WTC11 (cell line): ENCODE data around the gene DDT. TPM values are rescaled to one million over a fixed set of nuclear protein-coding genes. Genes with fewer than 3 reads are reported as not detected.

ENCODE experiments used
- ATAC-seq: fragments of 200-7000 bp; cut with Tn5 transposase; 2 replicates; pipeline ENCODE4 v1.10.0; 2021; ENCODE audit warnings: mild to moderate bottlenecking, moderate library complexity
- CTCF ChIA-PET: fragments of 300-600 bp; sonication (Branson Sonifier 250); formaldehyde crosslinking; loops from one replicate; lab custom pipeline; 2021; ENCODE audit warnings: antibody characterized with exemption; lab: Charles Lee
- POLR2A ChIA-PET: fragments of 350-600 bp; sonication (Branson Sonifier 250); formaldehyde crosslinking; loops from one replicate; lab custom pipeline; 2021; ENCODE audit warnings: antibody characterized with exemption; lab: Charles Lee
- DNase-seq: peaks from one replicate; pipeline ENCODE4 v3.0.0; 2021; ENCODE audit warnings: low spot score
- H3K27ac Mint-ChIP-seq: 2 replicates; pipeline ENCODE4 v1.8.0; 2021; ENCODE audit warnings: mixed read lengths
- H3K27me3 Mint-ChIP-seq: 2 replicates; pipeline ENCODE4 v1.8.0; 2021; ENCODE audit warnings: low read depth, mild to moderate bottlenecking, moderate library complexity, mixed read lengths
- H3K36me3 Mint-ChIP-seq: 2 replicates; pipeline ENCODE4 v1.8.0; 2021; ENCODE audit warnings: mixed read lengths
- H3K4me1 Mint-ChIP-seq: 2 replicates; pipeline ENCODE4 v1.8.0; 2022; ENCODE audit warnings: mixed read lengths
- H3K4me3 Mint-ChIP-seq: 2 replicates; pipeline ENCODE4 v1.8.0; 2021; ENCODE audit warnings: mild to moderate bottlenecking, moderate library complexity, mixed read lengths
- H3K9me3 Mint-ChIP-seq: 2 replicates; pipeline ENCODE4 v1.8.0; 2021; ENCODE audit warnings: mixed read lengths
- ELF4 ChIP-seq: sonication (generic); formaldehyde crosslinking; IDR thresholded peaks from 2 replicates; pipeline ENCODE4 v1.8.1; 2022; ENCODE audit warnings: low read depth, mild to moderate bottlenecking, moderate library complexity, missing genetic modification reagents
- EMX1 ChIP-seq: fragments of 250-450 bp; sonication (Bioruptor Pico); IDR thresholded peaks from 2 replicates; pipeline ENCODE4 v1.8.0; 2021; ENCODE audit warnings: mild to moderate bottlenecking
- ESRRA ChIP-seq: sonication (generic); formaldehyde crosslinking; IDR thresholded peaks from 2 replicates; pipeline ENCODE4 v1.8.1; 2022; ENCODE audit warnings: mild to moderate bottlenecking, missing genetic modification reagents, borderline replicate concordance
- GABPB1 ChIP-seq: sonication (generic); formaldehyde crosslinking; IDR thresholded peaks from 2 replicates; pipeline ENCODE4 v1.8.1; 2023; ENCODE audit warnings: mild to moderate bottlenecking, missing genetic modification reagents
- PRDM15 ChIP-seq: sonication (generic); formaldehyde crosslinking; IDR thresholded peaks from 2 replicates; pipeline ENCODE4 v1.8.0; 2022; ENCODE audit warnings: missing genetic modification reagents
- RELA ChIP-seq: sonication (generic); formaldehyde crosslinking; IDR thresholded peaks from 2 replicates; pipeline ENCODE4 v1.8.1; 2022; ENCODE audit warnings: missing genetic modification reagents, mild to moderate bottlenecking, borderline replicate concordance
- RORB ChIP-seq: fragments of 250-450 bp; sonication (Bioruptor Pico); IDR thresholded peaks from 2 replicates; pipeline ENCODE4 v1.9.0; 2021; ENCODE audit warnings: mild to moderate bottlenecking
- SMAD4 ChIP-seq: sonication (generic); formaldehyde crosslinking; IDR thresholded peaks from 2 replicates; pipeline ENCODE4 v1.8.0; 2022; ENCODE audit warnings: mild to moderate bottlenecking, missing genetic modification reagents
- ZNF232 ChIP-seq: sonication (generic); formaldehyde crosslinking; IDR thresholded peaks from 2 replicates; pipeline ENCODE4 v1.8.0; 2022; ENCODE audit warnings: mild to moderate bottlenecking, missing genetic modification reagents
- ZNF317 ChIP-seq: sonication (generic); formaldehyde crosslinking; IDR thresholded peaks from 2 replicates; pipeline ENCODE4 v1.8.1; 2023; ENCODE audit warnings: low read depth, mild to moderate bottlenecking, moderate library complexity, missing genetic modification reagents, borderline replicate concordance
- ZNF425 ChIP-seq: fragments of 250-450 bp; sonication (Bioruptor Pico); conservative IDR thresholded peaks from 2 replicates; pipeline ENCODE4 v1.9.0; 2021; ENCODE audit warnings: mild to moderate bottlenecking
- ZNF671 ChIP-seq: fragments of 250-450 bp; sonication (Bioruptor Pico); IDR thresholded peaks from 2 replicates; pipeline ENCODE4 v1.8.0; 2021; ENCODE audit warnings: mild to moderate bottlenecking
- total RNA-seq: library from RNA; stranded (reverse); gene quantifications from 3 replicates; pipeline ENCODE4 v1.2.3, GENCODE V29; 2021
- TF ChIP-seq, protein P1 (sequence below): sonication (generic); formaldehyde crosslinking; IDR thresholded peaks from 2 replicates; pipeline ENCODE4 v1.8.1; 2023; ENCODE audit warnings: mild to moderate bottlenecking, missing genetic modification reagents, borderline replicate concordance
- TF ChIP-seq, protein P2 (sequence below): sonication (generic); formaldehyde crosslinking; IDR thresholded peaks from 2 replicates; pipeline ENCODE4 v1.8.1; 2023; ENCODE audit warnings: mild to moderate bottlenecking, missing genetic modification reagents
- TF ChIP-seq, protein P3 (sequence below): sonication (generic); formaldehyde crosslinking; IDR thresholded peaks from 2 replicates; pipeline ENCODE4 v1.8.1; 2023; ENCODE audit warnings: mild to moderate bottlenecking, missing genetic modification reagents
- TF ChIP-seq, protein P4 (sequence below): sonication (generic); formaldehyde crosslinking; IDR thresholded peaks from 2 replicates; pipeline ENCODE4 v1.8.1; 2022; ENCODE audit warnings: low read depth, missing genetic modification reagents, borderline replicate concordance
- TF ChIP-seq, protein P5 (sequence below): sonication (generic); formaldehyde crosslinking; IDR thresholded peaks from 2 replicates; pipeline ENCODE4 v1.8.1; 2022; ENCODE audit warnings: mild to moderate bottlenecking, moderate library complexity, missing genetic modification reagents
- TF ChIP-seq, protein P6 (sequence below): sonication (generic); formaldehyde crosslinking; IDR thresholded peaks from 2 replicates; pipeline ENCODE4 v1.8.0; 2022; ENCODE audit warnings: mild to moderate bottlenecking, missing genetic modification reagents

The DDT gene
- total RNA-seq, 1 experiment from 2014 or later = 238 TPM

DNA sequence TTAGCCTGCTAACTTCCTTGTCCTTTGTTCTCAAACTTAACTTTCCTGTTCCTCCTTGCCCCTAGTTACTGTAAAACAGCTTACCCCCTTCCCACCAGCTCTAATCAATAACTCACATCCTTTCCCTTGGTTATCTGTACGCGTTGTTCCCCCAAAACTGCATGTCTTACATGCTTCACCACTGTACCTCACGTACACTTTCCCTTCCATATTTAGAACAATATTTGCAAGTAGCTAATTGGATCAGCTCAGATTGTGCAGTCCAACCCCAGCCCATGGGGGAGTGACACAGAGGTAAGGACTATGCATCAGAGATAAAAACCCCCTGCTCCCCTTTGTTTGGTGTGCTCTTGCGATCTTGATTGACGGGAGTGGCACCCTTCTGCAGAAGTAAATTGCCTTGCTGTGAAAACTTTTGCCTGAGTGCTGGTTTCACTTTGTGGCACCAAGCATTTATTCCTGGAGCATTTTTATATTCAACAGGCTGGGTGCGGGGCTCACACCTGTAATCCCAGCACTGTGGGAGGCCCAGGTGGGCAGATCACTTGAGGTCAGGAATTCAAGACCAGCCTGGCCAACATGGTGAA is 49.1 kb downstream of the DDT start (continued):
- TF ChIP-seq, protein P1, sequence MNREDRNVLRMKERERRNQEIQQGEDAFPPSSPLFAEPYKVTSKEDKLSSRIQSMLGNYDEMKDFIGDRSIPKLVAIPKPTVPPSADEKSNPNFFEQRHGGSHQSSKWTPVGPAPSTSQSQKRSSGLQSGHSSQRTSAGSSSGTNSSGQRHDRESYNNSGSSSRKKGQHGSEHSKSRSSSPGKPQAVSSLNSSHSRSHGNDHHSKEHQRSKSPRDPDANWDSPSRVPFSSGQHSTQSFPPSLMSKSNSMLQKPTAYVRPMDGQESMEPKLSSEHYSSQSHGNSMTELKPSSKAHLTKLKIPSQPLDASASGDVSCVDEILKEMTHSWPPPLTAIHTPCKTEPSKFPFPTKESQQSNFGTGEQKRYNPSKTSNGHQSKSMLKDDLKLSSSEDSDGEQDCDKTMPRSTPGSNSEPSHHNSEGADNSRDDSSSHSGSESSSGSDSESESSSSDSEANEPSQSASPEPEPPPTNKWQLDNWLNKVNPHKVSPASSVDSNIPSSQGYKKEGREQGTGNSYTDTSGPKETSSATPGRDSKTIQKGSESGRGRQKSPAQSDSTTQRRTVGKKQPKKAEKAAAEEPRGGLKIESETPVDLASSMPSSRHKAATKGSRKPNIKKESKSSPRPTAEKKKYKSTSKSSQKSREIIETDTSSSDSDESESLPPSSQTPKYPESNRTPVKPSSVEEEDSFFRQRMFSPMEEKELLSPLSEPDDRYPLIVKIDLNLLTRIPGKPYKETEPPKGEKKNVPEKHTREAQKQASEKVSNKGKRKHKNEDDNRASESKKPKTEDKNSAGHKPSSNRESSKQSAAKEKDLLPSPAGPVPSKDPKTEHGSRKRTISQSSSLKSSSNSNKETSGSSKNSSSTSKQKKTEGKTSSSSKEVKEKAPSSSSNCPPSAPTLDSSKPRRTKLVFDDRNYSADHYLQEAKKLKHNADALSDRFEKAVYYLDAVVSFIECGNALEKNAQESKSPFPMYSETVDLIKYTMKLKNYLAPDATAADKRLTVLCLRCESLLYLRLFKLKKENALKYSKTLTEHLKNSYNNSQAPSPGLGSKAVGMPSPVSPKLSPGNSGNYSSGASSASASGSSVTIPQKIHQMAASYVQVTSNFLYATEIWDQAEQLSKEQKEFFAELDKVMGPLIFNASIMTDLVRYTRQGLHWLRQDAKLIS (CRISPR knock-in tag) = no peak
- TF ChIP-seq ESRRA = no peak
- no peak for TF ChIP-seq PRDM15 (CRISPR knock-in tag)
- TF ChIP-seq ELF4 (CRISPR knock-in tag) = no peak
- TF ChIP-seq ZNF425 (CRISPR knock-in tag) = no peak

- Mint-ChIP-seq H3K9me3 (peaks cover 31% of the 10 kb centered on the region), H3K36me3 (peaks cover 16% of the 10 kb centered on the region), H3K27me3 (peaks cover 34% of the 10 kb centered on the region), H3K4me3 (no peak overlapping the region), H3K4me1 (no peaks in the 10 kb centered on the region), H3K27ac (no peak overlapping the region)
- no peak for ATAC-seq
- ChIA-PET POLR2A (no interaction called here), CTCF (no interaction called here)
- DNase-seq = no peak
- TF ChIP-seq ZNF317 = no peak
- TF ChIP-seq, protein P2, sequence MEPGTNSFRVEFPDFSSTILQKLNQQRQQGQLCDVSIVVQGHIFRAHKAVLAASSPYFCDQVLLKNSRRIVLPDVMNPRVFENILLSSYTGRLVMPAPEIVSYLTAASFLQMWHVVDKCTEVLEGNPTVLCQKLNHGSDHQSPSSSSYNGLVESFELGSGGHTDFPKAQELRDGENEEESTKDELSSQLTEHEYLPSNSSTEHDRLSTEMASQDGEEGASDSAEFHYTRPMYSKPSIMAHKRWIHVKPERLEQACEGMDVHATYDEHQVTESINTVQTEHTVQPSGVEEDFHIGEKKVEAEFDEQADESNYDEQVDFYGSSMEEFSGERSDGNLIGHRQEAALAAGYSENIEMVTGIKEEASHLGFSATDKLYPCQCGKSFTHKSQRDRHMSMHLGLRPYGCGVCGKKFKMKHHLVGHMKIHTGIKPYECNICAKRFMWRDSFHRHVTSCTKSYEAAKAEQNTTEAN (CRISPR knock-in tag) = no peak
- no peak for TF ChIP-seq GABPB1 (CRISPR knock-in tag)
- TF ChIP-seq, protein P3, sequence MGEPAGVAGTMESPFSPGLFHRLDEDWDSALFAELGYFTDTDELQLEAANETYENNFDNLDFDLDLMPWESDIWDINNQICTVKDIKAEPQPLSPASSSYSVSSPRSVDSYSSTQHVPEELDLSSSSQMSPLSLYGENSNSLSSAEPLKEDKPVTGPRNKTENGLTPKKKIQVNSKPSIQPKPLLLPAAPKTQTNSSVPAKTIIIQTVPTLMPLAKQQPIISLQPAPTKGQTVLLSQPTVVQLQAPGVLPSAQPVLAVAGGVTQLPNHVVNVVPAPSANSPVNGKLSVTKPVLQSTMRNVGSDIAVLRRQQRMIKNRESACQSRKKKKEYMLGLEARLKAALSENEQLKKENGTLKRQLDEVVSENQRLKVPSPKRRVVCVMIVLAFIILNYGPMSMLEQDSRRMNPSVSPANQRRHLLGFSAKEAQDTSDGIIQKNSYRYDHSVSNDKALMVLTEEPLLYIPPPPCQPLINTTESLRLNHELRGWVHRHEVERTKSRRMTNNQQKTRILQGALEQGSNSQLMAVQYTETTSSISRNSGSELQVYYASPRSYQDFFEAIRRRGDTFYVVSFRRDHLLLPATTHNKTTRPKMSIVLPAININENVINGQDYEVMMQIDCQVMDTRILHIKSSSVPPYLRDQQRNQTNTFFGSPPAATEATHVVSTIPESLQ (CRISPR knock-in tag) = no peak
- TF ChIP-seq ZNF671 (CRISPR knock-in tag) = no peak
- TF ChIP-seq, protein P4, sequence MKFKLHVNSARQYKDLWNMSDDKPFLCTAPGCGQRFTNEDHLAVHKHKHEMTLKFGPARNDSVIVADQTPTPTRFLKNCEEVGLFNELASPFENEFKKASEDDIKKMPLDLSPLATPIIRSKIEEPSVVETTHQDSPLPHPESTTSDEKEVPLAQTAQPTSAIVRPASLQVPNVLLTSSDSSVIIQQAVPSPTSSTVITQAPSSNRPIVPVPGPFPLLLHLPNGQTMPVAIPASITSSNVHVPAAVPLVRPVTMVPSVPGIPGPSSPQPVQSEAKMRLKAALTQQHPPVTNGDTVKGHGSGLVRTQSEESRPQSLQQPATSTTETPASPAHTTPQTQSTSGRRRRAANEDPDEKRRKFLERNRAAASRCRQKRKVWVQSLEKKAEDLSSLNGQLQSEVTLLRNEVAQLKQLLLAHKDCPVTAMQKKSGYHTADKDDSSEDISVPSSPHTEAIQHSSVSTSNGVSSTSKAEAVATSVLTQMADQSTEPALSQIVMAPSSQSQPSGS = no peak
- no peak for TF ChIP-seq ZNF232 (CRISPR knock-in tag)
- no peak for TF ChIP-seq SMAD4
- TF ChIP-seq, protein P5, sequence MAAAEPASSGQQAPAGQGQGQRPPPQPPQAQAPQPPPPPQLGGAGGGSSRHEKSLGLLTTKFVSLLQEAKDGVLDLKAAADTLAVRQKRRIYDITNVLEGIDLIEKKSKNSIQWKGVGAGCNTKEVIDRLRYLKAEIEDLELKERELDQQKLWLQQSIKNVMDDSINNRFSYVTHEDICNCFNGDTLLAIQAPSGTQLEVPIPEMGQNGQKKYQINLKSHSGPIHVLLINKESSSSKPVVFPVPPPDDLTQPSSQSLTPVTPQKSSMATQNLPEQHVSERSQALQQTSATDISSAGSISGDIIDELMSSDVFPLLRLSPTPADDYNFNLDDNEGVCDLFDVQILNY (CRISPR knock-in tag) = no peak
- no peak for TF ChIP-seq EMX1
- no peak for TF ChIP-seq RORB (CRISPR knock-in tag)
- TF ChIP-seq, protein P6, sequence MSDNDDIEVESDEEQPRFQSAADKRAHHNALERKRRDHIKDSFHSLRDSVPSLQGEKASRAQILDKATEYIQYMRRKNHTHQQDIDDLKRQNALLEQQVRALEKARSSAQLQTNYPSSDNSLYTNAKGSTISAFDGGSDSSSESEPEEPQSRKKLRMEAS (CRISPR knock-in tag) = no peak
- no peak for TF ChIP-seq RELA
Measured at GRCh38 chr22:23922921-23923320, 51.3 kb downstream of the DDT start.
